Peyer's patch (tissue), 4 donors: ENCODE data around the gene KIF5B. TPM values are rescaled to one million over a fixed set of nuclear protein-coding genes. Genes with fewer than 3 reads are reported as not detected.

Experiments used
- DNase-seq, 3 donors: peaks; one replicate each; pipeline ENCODE4 v3.0.0-alpha.2; 2017 to 2019
- H3K27ac ChIP-seq, 4 donors: fragments of 200-600 bp; sonication (generic); one replicate each; pipeline ENCODE4 v1.5.1; 2016 to 2019
- H3K27me3 ChIP-seq, 2 donors: fragments of 200-600 bp; sonication (generic); one replicate each; pipeline ENCODE4 v1.5.1; 2019
- H3K36me3 ChIP-seq, 3 donors: fragments of 200-600 bp; sonication (generic); one replicate each; pipeline ENCODE4 v1.5.1; 2016 to 2019
- H3K4me1 ChIP-seq, 4 donors: fragments of 200-600 bp; sonication (generic); one replicate each; pipeline ENCODE4 v1.5.1; 2016 to 2019
- H3K4me3 ChIP-seq, 4 donors: fragments of 200-600 bp; sonication (generic); 1 replicate in 3 of 4; 2 replicates in 1 of 4; pipeline ENCODE4 v1.5.1; 2016 to 2019; ENCODE audit warnings: mild to moderate bottlenecking in 1 of 4
- H3K9me3 ChIP-seq, 4 donors: fragments of 200-600 bp; sonication (generic); one replicate each; pipeline ENCODE4 v1.5.1; 2016 to 2019; ENCODE audit warnings: mild to moderate bottlenecking in 1 of 4
- CTCF ChIP-seq, 6 experiments: fragments of 450-650 bp in 4 of 6; fragments of 200-600 bp in 2 of 6; sonication (generic) in 1 of 6; IDR thresholded peaks; one replicate each; pipeline ENCODE4 v1.5.1; 2017 to 2019; ENCODE audit warnings: antibody characterized with exemption in 6 of 6, mild to moderate bottlenecking in 3 of 6, moderate library complexity in 1 of 6
- POLR2A ChIP-seq, 2 donors: fragments of 450-650 bp; IDR thresholded peaks; one replicate each; pipeline ENCODE4 v1.5.1; 2017; ENCODE audit warnings: antibody characterized with exemption in 2 of 2, mild to moderate bottlenecking in 2 of 2, moderate library complexity in 2 of 2
- total RNA-seq, 4 donors: library from RNA; depleted of rRNA; stranded (reverse); fragments of >200 nt; gene quantifications; one replicate each; pipeline ENCODE4 v1.1.0, GENCODE V29; 2016

The KIF5B gene
- total RNA-seq, 4 donors from 2014 or later = 69.1 to 124 (median 83.9) TPM

DNA sequence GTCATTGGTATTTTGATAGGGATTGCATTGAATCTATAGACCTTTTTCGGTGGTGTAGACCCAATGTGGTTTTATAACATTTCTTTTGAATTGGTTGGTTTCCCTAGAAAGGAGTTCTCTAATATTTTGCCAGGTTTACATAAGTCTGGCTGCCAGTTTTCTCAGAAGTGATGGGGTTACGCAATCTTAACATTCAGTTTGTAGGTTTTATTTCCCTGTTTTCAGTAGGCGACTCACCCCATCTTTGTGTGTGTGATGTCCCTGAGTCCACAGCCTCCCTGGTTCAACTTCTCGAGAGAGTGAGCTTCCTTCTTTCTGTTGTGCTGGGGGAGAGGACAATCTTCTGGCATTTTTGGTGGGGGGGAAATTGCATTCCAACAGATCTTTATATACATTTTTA is 9.6 kb upstream of the KIF5B start:
- no peaks in the 10 kb centered on the region for H3K36me3 ChIP-seq
- H3K27ac ChIP-seq = no peak overlapping the region
- no peak for DNase-seq
- no peaks in the 10 kb centered on the region for H3K9me3 ChIP-seq
- H3K4me1 ChIP-seq = no peaks in the 10 kb centered on the region
- H3K4me3 ChIP-seq = no peak overlapping the region
- TF ChIP-seq POLR2A (IDR thresholded peaks at IDR 0.05) (no peak), CTCF (IDR thresholded peaks at IDR 0.05) (no peak)
- H3K27me3 ChIP-seq = no peaks in the 10 kb centered on the region

DNA sequence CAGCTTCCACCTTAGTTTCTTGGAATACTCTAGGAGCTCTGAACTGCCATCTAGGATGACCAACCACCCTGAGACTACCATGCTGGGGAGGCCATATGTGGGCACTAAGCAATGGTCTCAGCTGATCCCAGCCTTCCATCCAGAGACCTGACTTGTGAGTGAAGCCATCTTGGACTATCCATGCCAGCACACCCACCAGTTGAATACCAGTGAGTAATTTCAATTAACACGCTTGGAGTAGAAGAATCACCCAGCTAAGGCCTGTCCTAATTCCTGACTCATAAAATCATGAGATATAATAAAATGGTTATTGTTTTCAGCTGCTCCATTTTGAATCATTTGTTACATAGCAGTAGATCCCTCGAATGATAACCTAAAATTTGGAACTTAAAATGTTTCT is 5.2 kb upstream of the KIF5B start:
- no peaks in the 10 kb centered on the region for H3K9me3 ChIP-seq
- no peak for DNase-seq
- no peak for TF ChIP-seq POLR2A (IDR thresholded peaks at IDR 0.05)
- TF ChIP-seq CTCF (IDR thresholded peaks at IDR 0.05) = no peak
- H3K4me1 ChIP-seq = peaks cover 0 to 6% (median 0%) of the 10 kb centered on the region in 4 donors
- H3K27me3 ChIP-seq = no peaks in the 10 kb centered on the region
- no peak overlapping the region for H3K27ac ChIP-seq
- no peak overlapping the region for H3K4me3 ChIP-seq
- no peaks in the 10 kb centered on the region for H3K36me3 ChIP-seq

DNA sequence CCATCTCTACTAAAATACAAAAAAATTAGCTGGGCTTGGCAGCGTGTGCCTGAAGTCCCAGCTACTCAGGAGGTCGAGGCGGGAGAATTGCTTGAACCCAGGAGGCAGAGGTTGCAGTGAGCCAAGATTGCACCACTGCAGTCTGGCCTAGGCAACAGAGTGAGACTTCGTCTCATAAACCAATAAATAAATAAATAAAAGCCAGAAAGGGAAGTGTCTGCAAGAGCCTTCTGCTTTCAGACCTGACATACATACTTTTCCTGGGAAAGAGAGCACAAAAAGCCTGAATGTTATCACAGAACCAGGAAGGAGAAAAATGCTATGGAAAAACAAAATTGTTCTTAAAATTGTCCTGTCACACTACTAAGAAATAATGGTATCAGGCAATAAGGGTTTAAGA is 4.1 kb upstream of the KIF5B start:
- Histone ChIP-seq H3K27me3 (no peaks in the 10 kb centered on the region), H3K27ac (no peak overlapping the region), H3K4me1 (peaks cover 0 to 6% (median 0%) of the 10 kb centered on the region in 4 donors), H3K4me3 (no peak overlapping the region), H3K36me3 (no peaks in the 10 kb centered on the region), H3K9me3 (no peaks in the 10 kb centered on the region)
- no peak for TF ChIP-seq CTCF (IDR thresholded peaks at IDR 0.05)
- no peak for TF ChIP-seq POLR2A (IDR thresholded peaks at IDR 0.05)
- no peak for DNase-seq

DNA sequence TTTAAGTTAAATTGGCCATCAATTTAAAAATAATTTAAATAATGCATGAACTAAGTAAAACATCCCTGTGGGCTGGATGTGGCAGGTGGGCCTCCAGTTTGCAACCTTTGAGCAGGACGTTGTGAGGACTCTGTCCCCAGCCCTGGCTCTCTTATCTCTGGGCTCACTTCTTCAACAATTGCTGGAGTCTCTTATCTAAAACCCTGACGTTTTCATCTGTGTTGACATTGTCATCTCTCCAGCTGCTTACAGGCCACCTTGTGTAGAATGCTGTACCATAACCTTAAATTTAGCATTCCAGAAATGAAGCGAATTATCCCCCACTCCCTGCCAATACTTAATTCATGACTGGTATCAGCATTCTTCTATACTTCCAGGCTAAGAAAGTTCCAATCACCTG is 3.2 kb upstream of the KIF5B start:
- Histone ChIP-seq H3K27ac (no peak overlapping the region), H3K36me3 (no peaks in the 10 kb centered on the region), H3K4me1 (peaks cover 0 to 6% (median 0%) of the 10 kb centered on the region in 4 donors), H3K9me3 (no peaks in the 10 kb centered on the region), H3K4me3 (no peak overlapping the region), H3K27me3 (no peaks in the 10 kb centered on the region)
- no peak for TF ChIP-seq POLR2A (IDR thresholded peaks at IDR 0.05)
- DNase-seq = no peak

- peaks cover 0 to 26% (median 4%) of the 10 kb centered on the region in 4 donors for H3K4me1 ChIP-seq
- no peaks in the 10 kb centered on the region for H3K27me3 ChIP-seq
- H3K9me3 ChIP-seq = no peaks in the 10 kb centered on the region
- H3K4me3 ChIP-seq = peak overlapping the region; percentile 84 to 98 (median 94)
- H3K36me3 ChIP-seq = no peaks in the 10 kb centered on the region
- H3K27ac ChIP-seq = peak overlapping the region; percentile 96 to 99 (median 98)
- TF ChIP-seq CTCF (IDR thresholded peaks at IDR 0.05) = no peak
- no peak for DNase-seq
These were observed 779 bp upstream of the KIF5B start for GRCh38 chr10:32057036-32057372.

DNA sequence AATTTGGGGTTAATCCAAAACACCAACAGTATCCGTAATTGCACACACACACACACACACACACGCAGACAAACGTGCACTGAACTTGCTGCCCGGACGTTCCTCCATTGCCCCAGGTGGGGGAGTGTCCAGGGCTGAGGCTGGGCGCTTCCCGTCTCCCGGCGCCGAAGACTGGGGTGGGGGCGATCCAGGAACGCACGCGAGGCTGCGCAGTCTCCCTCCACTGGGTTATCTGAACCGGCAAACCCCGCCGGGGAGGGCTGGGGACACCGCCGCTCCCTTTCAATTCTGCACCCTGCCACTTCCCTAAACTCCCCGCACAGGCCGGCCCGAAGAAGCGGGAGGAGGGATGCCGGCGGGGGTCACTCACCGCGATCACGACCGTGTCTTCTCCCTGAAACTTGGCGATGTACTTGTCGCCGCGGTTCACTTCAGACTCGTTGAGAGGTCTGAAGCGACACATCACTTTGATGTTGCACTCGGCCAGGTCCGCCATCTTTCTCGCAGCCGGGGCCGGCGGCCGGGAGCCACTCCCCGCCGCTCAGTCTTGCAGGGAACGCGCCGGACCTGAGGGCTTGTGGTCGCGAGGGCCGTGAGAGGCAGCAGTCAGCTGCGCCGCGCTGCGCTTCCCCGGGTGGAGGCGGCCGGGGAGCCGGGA is 618 bp downstream of the KIF5B start:
- Histone ChIP-seq H3K4me3 (peak overlapping the region; percentile 84 to 98 (median 94)), H3K4me1 (peaks cover 0 to 39% (median 7%) of the 10 kb centered on the region in 4 donors), H3K9me3 (no peaks in the 10 kb centered on the region), H3K27ac (peak overlapping the region; percentile 96 to 99 (median 98)), H3K27me3 (no peaks in the 10 kb centered on the region), H3K36me3 (no peaks in the 10 kb centered on the region)
- peak; percentile 61 to 79 (median 79) for DNase-seq
- TF ChIP-seq POLR2A (IDR thresholded peaks at IDR 0.05) = peak in 1 of 2 donors; percentile 49
- peak in 2 of 6 experiments; percentile 17 to 21 for TF ChIP-seq CTCF (IDR thresholded peaks at IDR 0.05)
